Fibroblast of gingiva (primary cell): Measurements from ENCODE around the gene SRP54.
"Not testable (repeated sequence)": the region's sequence is repeated elsewhere in the genome, so short reads cannot be mapped to it uniquely, and the experiment has no call there.

Source experiments
- DNase-seq: peaks from one replicate; pipeline ENCODE4 v3.0.0-alpha.2; 2011; ENCODE audit warnings: low read depth

Gene SRP54

DNA sequence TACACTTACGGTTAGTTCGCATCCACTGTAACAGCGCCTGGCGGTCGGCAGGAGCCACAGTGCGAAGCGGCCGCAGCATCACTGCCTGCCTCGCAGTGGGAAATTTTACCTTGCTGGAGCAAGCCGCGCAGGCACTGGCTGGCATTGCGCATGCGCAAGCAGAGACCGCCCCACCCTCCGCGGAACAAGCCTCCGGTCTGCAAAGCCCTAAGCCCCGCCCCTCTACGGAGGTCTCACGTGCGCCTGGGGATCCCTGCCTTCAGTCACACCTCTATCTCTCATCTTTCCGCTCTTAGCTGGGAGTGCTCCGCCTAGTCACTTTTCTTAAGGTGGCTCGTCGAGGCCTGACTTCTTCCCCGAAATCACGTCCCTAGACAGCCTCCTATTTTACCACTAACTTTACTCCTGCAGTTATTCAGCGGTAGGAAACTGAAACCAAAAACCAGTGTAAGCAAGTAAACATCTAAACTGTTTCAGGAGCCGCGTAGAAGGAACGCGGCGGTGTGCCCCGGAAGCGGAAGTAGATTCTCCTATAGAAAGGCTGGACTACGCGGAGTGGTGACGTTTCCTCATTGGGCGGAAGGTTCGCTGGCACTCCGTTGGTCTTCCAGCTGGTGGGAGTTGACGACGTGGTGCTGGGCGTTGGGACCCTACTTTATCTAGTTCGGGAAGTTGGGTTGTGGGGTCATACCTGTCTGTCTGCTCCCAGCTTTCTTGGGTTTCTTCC, at the start of gene SRP54:
Gene SRP54, plus strand, starts transcription at position 572 of the 727 bp plus-strand sequence. CDS start 13,718 bp downstream, outside the sequence.
- DNase-seq: peak; percentile 97

DNA sequence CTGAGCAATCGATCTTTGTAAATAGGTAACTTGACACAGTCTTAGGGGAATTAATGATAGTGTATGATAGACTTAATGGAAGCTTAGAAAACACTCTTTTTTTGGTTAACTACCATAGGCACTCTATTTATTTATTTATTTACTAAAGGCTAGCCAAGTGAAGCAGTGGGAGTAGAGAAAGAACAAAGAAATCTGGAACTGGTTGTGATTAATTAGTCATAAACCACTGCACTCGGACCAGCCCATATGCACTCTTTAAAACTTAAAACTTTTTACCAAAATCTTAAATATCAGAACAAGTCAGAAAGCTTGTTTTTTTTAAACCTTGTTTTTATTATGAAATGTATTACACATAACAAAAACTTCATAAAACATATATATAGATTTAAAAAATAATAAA, 49.5 kb upstream of the SRP54 start:
- DNase-seq: no peak

DNA sequence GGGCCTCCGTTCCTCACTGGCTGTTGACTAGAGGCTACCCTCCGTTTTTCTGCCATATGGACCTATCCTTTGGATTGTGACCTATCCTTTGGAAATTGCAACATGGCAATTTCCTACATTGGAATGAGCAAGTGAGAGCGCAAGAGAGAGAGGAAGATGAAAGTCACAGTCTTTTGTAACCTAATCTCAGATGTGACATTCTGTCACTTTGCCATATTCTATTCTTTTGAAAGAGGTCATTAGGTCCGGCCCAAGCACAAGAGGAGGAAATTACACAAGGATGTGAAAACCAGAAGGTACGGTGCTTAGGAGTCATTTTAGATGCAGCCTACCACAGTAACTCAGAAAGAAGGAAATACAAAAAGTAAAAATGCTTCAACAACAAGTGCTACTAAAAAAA, 47.3 kb upstream of the SRP54 start:
- peak; percentile 5 for DNase-seq

DNA sequence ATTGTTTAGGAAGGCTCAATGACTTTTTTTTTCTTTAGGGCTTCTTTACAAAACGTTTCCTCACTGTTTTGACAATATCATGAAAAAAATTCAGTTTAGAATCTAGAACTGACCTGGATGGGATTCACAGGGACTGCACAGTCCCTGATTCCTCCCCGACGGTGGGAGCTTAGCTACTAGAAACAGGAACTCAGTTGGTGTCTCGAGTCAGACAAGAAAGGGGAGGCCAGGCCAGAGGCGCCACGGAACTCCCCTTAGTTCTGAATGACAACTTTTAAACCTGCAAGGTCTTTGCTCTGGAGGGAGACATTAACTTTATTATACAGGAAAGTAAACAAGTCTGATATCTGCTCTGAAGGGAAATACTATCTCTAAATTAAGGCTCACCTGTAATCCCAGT, 45.4 kb upstream of the SRP54 start:
- DNase-seq: no peak

DNA sequence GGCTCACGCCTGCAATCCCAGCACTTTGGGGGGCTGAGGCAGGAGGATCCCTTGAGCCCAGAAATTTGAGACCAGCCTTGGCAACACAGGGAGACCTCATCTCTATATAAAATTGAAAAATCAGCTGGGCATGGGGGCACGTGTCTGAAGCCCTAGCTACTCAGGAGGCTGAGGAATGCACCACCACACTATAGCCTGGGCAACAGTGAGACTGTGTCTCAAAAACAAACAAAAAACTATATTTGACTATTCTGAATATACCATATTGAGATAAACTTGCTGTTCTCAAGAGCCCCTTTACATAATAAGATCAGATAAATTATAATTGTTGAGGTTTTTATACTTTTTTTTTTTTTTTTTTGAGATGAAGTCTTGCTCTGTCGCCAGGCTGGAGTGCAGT, 44.9 kb upstream of the SRP54 start:
- DNase-seq: no peak

DNA sequence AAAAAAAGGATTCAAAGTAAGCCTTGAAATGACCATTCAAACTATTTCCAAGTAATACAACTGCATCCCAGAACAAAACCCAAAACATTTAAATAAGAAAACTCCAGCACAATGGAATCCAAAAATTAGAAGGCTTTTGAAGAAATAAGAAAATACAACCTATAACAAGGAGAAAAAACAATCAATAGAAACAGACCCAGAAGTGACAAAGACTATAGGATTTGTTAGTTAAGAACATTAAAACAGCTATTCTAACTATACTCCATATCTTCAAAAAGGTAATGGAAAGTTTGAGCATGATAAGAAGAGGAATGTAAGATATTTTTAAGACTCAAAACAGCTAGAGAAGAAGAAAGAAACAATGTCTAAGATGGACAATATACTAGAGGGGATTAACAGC, 39.3 kb upstream of the SRP54 start:
- no peak for DNase-seq

DNA sequence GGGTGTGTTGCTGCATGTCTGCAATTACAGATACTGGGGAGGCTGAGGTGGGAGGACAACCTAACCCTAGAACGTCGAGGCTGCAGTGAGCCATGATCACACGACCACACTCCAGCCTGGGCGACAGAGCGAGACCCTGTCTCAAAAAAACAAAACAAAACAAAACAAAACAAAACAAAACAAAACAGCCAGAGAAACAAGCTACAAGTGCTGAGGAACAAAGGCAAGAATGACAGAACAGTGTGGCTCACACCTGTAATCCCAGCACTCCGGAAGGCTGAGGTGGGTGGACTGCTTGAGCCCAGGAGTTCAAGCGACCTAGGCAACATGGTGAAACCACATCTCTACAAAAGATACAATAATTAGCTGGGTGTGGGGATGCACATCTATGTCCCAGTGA, 38.0 kb upstream of the SRP54 start:
- DNase-seq: no peak

DNA sequence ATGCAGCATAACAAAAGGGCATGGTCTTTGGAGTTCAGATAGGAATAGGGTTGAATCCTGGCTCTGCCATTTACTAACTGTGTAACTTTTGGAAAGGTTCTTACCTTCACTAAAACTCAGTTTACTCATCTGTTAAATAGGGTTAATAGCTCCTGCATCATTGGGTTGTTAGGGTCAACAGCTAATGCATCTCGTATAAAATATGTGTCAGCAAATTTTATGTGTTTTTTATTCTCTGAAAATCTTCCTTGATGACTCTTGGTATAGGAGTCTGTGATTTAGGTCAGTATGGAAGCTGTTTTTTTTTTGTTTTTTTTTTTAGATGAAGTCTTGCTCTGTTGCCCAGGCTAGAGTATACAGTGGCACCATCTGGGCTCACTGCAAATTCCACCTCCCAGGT, 36.1 kb upstream of the SRP54 start:
- DNase-seq: no peak

DNA sequence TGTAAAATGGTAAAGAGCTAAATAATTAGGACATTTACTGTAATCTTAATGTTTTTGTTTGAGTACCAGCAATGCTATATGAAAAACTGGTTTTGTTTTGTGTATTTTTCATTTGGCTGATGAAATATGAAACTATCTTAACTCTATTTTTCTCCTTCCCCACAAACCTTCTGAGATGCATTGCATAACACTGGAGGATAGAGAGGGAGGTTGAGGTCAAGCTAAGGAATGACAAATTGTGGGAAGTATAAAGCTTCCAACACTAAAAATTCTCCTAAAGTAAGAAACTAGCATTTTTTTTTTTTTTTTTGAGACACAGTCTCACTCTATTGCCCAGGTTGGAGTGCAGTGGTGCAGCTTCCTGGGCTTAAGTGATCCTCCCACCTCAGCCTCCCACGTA, 31.5 kb upstream of the SRP54 start:
- DNase-seq: peak; percentile 22

DNA sequence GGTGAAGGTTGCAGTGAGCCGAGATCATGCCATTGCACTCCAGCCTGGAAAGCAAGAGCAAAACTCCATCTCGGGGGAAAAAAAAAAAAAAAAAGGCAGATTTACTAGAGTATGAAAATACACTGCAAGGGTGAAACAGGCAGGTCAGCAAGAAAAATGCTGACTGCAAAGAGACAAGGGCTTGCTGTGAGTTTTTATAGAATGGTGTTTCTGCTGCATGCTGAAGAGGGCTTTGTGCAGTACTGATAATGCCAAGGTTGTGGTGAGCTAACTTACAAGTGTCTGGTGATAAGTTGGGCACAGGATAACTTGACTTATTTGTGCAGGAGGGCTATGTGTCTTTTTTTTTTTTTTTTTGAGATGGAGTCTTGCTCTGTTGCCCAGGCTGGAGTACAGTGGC, 25.9 kb upstream of the SRP54 start:
- no peak for DNase-seq

DNA sequence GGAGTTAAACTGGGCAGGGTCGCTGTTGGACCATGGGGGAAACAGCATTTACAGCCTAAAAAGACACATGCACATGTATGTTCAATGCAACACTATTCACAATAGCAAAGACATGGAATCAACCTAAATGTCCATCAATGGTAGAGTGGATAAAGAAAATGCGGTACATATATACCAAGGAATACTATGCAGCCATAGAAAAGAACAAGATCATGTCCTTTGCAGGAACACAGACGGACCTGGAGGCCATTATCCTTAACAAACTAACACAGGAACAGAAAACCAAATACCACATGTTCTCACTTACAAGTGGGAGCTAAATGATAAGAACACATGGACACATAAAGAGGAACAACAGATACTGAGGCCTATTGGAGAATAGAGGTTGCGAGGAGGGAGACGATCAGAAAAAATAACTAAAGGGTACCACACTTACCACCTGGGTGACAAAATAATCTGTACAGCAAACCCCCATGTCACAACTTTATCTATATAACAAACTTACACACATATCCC, 25.0 kb upstream of the SRP54 start:
- no peak for DNase-seq

DNA sequence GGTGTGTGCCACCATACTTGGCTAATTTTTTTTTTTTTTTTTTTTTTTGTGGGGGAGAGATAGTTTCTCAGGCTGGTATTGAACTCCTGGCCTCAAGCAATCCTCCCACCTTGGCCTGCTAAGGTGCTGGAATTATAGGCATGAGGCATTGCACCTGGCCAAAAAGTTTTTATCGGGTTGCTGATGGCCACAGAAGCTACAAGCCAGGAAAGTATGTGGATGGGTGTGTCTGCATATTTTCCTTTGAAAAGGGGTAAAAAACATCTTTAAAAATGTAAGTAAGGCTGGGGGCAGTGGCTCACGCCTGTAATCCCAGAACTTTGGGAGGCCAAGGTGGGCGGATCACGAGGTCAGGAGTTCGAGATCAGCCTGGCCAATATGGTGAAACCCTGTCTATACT, 20.7 kb upstream of the SRP54 start:
- not testable (repeated sequence) for DNase-seq

DNA sequence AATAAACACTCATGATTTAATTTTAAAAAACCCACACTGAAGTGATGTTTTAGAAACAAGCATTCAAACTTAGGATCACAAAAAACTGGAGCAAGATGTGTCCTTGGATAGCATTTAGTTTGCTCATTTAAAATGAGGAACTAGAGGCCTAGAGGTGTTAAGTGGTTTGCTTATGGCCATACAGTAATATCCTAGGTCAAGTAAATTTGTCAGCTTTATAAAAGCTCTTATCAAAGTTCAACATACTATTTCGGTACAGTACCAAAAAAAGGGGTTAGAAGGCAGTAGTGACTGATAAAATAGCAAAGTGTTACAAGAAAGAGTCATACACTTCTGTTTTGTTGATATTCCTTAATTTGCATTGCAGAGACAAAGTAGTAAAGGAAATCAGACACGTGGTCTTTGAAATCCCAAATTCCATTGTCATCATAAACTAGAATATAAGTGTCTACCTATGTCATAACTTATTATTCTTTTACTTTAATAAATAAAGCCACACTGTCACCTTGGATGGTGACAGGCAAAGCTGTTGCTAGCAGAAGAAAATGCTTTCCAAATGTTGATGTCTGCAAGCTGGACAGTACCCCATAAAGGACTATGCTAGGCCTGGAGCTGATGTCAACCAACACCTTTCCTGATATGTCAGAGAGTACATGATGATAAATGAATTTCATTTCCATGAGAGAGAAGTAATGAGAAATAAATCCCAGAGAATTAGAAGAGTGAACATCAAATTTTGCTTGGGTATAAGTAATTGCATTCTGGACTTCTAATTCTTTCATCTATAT, 17.6 kb upstream of the SRP54 start:
- no peak for DNase-seq

DNA sequence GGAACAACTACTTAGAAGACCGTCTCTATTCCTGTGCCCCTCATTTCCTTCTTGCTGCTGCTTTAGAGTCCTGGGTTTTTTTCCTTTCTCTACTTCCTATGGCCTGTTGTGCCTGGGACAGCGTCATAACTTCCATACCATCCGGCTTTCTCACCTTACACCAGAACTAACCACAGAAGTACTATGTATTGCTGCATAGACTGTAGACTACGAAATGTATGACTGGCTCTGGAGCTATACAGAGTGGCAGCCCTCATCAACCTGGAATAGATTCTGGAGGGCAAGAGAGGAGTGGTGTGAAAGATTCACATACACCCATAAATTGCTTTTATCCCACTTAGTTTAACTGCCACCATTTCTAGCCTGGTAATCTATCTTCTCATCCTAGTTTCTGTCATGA, 16.9 kb upstream of the SRP54 start:
- no peak for DNase-seq

DNA sequence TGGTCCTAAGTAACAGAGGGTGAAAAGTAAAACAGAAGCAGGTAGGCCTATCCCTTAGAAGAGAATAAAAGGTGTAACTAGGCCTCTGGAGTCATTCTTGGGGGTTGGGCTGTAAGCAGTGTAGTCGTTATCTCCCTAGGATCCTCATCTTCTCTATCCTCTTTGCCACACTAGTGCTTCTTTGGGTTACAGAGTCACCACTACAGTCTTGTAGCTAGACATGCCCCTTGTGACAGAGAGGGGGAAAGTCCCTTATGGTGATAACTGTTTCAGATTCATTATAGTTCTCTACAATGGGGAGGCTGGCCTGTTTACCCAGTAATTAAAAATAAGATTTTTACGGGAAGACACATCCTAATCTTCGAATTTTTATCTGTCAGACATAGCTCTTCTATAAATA, 16.4 kb upstream of the SRP54 start:
- no peak for DNase-seq

DNA sequence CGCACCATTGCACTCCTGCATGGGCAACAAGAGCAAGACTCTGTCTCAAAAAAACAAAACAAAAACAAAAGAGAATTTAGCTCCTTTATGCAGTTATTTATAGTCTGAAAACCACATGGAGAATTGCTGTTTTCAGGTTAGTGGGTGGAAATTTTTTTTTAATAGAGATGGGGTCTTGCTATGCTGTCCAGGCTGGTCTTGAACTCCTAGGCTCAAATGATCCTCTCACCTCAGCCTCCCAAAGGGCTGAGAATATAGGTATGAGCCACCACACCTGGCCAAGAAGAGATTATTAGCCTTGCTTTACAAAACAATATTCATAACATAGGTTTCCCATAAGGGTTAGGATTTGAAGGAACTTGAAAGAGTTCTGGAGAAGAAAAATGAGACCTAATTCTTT, 12.1 kb upstream of the SRP54 start:
- no peak for DNase-seq

DNA sequence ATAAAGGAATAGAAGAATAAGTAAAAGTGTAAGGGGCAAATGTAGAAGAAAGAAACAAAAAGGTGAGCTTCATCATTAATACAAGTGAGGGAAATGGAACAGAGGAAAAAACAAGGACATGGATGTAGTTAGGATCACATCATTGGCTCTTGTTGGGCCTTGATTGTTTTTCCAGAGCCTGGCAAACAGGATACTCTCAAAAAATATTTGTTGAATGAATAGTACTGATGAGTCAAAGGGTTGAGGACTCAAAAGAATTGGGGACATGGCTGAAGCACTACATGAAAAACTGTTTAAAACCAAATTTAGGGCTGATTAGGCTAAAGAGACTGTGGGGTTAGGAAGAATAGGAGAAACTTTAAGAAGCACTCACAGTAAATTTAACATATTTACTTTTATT, 11.4 kb upstream of the SRP54 start:
- no peak for DNase-seq

DNA sequence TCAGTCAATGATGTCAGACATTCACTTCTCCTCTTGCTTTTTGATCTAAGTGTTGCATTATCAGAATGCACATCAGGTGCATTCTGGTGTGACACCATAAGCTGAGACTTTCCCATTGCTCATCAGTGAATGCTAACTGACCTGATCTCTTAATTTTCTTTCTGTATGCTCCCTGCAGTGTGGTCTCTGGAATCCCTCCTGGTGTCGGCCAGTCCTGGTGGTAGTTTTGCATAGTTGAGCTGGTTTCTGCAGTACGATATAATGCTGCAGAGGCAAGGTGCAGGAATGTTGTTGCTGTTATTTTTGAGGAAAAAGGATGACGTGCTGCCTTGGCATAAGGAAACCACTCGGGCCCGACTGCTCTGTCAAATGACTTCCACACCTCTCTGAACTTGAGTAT, 11.0 kb upstream of the SRP54 start:
- no peak for DNase-seq

DNA sequence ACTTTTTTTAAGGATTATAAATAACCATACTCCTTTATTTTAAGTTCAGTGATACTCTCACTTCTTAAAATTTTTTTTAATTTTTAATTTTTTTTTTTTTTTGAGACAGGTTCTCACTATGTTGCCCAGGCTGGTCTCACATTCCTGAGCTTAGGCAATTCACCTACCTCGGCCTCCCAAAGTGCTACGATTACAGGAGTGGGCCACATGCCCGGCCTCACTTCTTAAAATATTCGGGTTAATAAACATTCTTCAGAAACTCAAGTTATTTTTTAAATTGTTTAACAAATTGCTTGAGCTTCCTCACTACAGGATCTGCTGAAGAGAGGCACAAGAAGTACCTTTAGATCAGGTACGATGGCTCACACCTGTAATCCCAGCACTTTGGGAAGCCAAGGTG, 4.3 kb upstream of the SRP54 start:
- no peak for DNase-seq

DNA sequence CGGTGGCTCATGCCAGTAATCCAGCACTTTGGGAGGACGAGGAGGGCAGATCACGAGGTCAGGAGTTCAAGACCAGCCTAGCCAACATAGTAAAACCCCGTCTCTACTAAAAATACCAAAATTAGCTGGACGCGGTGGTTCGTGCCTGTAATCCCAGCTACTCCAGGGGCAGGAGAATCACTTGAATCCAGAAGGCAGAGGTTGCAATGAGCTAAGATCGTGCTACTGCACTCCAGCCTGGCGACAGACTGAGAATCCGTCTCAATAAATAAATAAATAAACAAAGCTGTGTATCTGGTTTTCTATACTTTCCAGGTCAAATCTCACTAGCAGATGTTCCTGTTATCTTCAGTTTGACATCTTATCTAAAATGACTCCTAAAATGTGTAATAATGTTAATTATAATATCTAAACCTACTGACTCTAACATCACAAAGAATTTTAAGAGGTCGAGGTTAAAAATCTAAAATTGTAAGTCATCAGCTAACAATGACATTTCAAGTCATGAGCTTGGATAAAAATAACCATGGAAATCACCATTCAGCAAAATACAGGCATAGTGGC, 2.4 kb upstream of the SRP54 start:
- DNase-seq: no peak

DNA sequence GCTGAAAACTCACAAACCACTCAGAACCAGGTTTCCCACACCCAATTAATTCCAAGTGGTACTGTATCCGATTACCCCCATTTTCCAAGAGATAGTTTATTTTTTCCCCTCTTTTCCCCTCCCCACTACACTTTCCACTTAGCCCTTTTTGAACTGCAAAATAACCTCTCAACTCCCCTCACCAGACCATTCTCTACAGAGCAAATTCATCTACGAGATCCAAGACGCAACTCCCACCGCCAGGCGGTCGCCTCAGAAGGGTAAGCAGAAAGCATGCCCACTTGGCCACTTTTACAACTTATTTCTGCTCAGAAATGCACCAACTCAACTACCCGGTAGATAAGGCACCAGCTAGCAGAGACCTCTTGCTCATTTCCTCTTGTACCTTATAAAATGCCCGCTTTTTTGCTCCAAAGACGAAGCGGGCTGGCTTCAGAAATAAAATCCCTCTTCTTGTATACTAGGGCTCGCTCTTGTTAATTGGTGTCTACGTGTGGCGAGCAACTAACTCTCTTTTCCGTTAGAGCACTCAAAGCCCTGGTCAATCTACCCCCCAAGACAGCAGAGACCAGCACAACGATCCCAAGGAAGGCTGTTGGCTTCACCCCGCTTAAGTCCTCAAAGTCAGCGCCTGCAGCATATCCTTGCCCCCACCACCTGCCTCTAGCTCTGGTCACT, 910 bp upstream of the SRP54 start:
- DNase-seq: no peak

DNA sequence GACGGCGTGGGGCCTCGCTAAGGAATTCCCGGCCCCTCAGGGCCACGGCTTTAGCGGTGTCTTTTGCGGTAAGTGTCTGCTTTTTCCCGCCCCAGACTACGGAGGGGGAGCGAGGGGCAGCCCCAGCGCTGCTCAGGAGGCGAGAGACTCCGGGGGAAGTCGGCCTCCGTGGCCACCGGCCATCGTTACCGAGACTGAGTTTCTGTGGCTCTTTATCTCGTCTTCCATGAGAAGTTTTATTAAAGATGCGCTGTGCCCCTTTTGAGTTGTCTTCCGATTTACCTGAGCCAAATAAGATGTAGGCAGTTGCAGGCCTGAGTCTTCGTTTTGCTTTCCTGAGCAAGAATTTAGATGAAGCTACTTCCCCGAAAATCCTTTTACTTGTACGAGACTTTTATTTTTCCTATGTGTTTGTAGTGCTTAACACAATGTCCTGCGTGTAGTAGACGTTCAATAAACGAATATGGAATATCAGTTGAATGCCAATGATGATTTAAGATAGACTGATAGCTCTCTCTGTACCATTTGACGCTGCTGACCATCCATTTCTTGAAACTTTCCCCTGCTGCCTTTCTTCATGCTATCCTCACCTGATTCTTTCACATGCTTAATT, 462 bp downstream of the SRP54 start:
- DNase-seq: no peak
